ENCODE results near the gene ASB1.

ASB1 gene

GRCh38 chr2:238412067-238412767 lies 14.5 kb upstream of the ASB1 start:
- DNase-seq (ENCODE audit: extremely low read depth, insufficient read length): no peak
- no peaks in the 10 kb centered on the region for H3K36me3 ChIP-seq (ENCODE audit: control insufficient read depth, insufficient read depth, low read length)
- no peaks in the 10 kb centered on the region for H3K27me3 ChIP-seq (replicated peaks; ENCODE audit: control insufficient read depth, insufficient read depth, low read length)
- no peak overlapping the region for H3K4me3 ChIP-seq (replicated peaks; ENCODE audit: low read depth, low read length)
- no peak for TF ChIP-seq CTCF (IDR thresholded peaks at IDR 0.05; ENCODE audit: insufficient read depth, low read length, poor library complexity, severe bottlenecking)

DNA sequence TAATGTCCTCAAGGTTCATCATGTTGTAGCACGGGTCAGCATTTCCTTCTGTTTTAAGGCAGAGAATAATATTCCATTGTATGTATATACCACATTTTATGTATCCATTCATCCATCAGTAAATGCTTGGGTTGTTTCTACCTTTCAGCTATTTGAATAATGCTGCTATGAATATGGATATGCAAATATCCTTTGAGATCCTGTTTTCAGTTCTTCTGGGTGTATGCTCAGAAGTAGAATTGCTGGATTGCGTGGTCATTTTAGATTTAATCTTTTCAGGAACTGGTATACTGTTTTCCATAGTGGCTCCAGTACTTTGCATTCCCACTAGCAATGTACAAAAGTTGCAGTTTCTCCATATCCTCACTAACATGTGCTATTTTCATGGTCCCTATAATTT lies 13.4 kb upstream of the ASB1 start:
- no peak for TF ChIP-seq CTCF (IDR thresholded peaks at IDR 0.05; ENCODE audit: insufficient read depth, low read length, poor library complexity, severe bottlenecking)
- H3K36me3 ChIP-seq (ENCODE audit: control insufficient read depth, insufficient read depth, low read length): no peaks in the 10 kb centered on the region
- DNase-seq (ENCODE audit: extremely low read depth, insufficient read length): no peak

GRCh38 chr2:238415036-238415764 lies 11.5 kb upstream of the ASB1 start:
- Histone ChIP-seq H3K36me3 (ENCODE audit: control insufficient read depth, insufficient read depth, low read length) (no peaks in the 10 kb centered on the region), H3K27me3 (replicated peaks; ENCODE audit: control insufficient read depth, insufficient read depth, low read length) (no peaks in the 10 kb centered on the region), H3K4me3 (replicated peaks; ENCODE audit: low read depth, low read length) (no peak overlapping the region)
- TF ChIP-seq CTCF (IDR thresholded peaks at IDR 0.05; ENCODE audit: insufficient read depth, low read length, poor library complexity, severe bottlenecking): no peak
- no peak for DNase-seq (ENCODE audit: extremely low read depth, insufficient read length)

More for the DNA sequence above, 13.4 kb upstream of the ASB1 start:
- Histone ChIP-seq H3K4me3 (replicated peaks; ENCODE audit: low read depth, low read length) (no peak overlapping the region), H3K27me3 (replicated peaks; ENCODE audit: control insufficient read depth, insufficient read depth, low read length) (no peaks in the 10 kb centered on the region)

- Histone ChIP-seq H3K4me3 (replicated peaks; ENCODE audit: low read depth, low read length) (no peak overlapping the region), H3K27me3 (replicated peaks; ENCODE audit: control insufficient read depth, insufficient read depth, low read length) (no peaks in the 10 kb centered on the region), H3K36me3 (ENCODE audit: control insufficient read depth, insufficient read depth, low read length) (no peaks in the 10 kb centered on the region)
- no peak for DNase-seq (ENCODE audit: extremely low read depth, insufficient read length)
- TF ChIP-seq CTCF (IDR thresholded peaks at IDR 0.05; ENCODE audit: insufficient read depth, low read length, poor library complexity, severe bottlenecking): no peak
These were observed 10.8 kb upstream of the ASB1 start for GRCh38 chr2:238415893-238416292.

GRCh38 chr2:238418196-238418998 lies 8.3 kb upstream of the ASB1 start:
- TF ChIP-seq CTCF (IDR thresholded peaks at IDR 0.05; ENCODE audit: insufficient read depth, low read length, poor library complexity, severe bottlenecking): no peak

More at GRCh38 chr2:238418196-238418998, 8.3 kb upstream of the ASB1 start:
- Histone ChIP-seq H3K27me3 (replicated peaks; ENCODE audit: control insufficient read depth, insufficient read depth, low read length) (no peaks in the 10 kb centered on the region), H3K36me3 (ENCODE audit: control insufficient read depth, insufficient read depth, low read length) (no peaks in the 10 kb centered on the region), H3K4me3 (replicated peaks; ENCODE audit: low read depth, low read length) (no peak overlapping the region)
- no peak for DNase-seq (ENCODE audit: extremely low read depth, insufficient read length)
